Measurements from ENCODE around the gene CPNE5. TPM values are rescaled to one million over a fixed set of nuclear protein-coding genes. Genes with fewer than 3 reads are reported as not detected.

CPNE5 gene
- total RNA-seq, 2 experiments from 2014 or later = 0.19 to 0.28 TPM

DNA sequence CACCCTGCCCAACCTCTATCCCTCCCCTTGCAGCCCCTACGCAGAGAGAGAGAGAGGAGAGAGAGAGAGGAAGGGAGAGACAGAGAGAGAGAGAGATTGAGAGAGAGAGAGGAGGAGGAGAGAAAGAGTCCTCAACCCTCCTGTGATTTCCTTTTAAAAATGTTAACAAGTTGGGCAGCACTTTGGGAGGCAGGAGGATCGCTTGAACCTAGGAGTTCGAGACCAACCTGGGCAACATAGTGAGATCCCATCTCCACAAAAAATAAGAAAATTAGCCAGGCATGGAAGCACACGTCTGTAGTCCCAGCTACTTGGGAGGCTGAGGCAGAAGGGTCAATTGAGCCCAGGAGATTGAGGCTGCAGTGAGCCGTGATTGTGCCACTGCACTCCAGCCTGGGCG, 30.1 kb downstream of the CPNE5 start:
- no peaks in the 10 kb centered on the region for H3K9me3 Mint-ChIP-seq
- Histone ChIP-seq H3K4me3 (ENCODE audit: low read length) (no peak overlapping the region), H3K36me3 (ENCODE audit: insufficient read depth, low read length) (no peaks in the 10 kb centered on the region), H3K9me3 (ENCODE audit: control insufficient read depth in 1 of 2, insufficient read depth in 1 of 2, low read length in 2 of 2) (no peaks in the 10 kb centered on the region), H3K27me3 (ENCODE audit: control insufficient read depth in 1 of 2, insufficient read depth in 2 of 2, low read length in 2 of 2) (no peaks in the 10 kb centered on the region), H3K27ac (ENCODE audit: low read depth in 1 of 2, low read length in 2 of 2) (no peak overlapping the region), H3K4me1 (ENCODE audit: insufficient read depth, low read length) (no peaks in the 10 kb centered on the region)
- CTCF ChIA-PET = no interaction called here
- TF ChIP-seq CTCF (IDR thresholded peaks at IDR 0.05) = no peak
- POLR2A ChIA-PET = no interaction called here
- ATAC-seq (ENCODE audit: poor library complexity) = no peak
- intact Hi-C loops (cut with DNase I, micrococcal nuclease) = no loop called here
- H3K4me3 Mint-ChIP-seq = no peak overlapping the region
- H3K27me3 Mint-ChIP-seq = peaks cover 4% of the 10 kb centered on the region
- no peak overlapping the region for H3K27ac Mint-ChIP-seq
- H3K36me3 Mint-ChIP-seq (ENCODE audit: low read depth) = no peaks in the 10 kb centered on the region
- DNase-seq = no peak
- H3K4me1 Mint-ChIP-seq (ENCODE audit: low read depth) = no peaks in the 10 kb centered on the region

- ATAC-seq (ENCODE audit: poor library complexity) = no peak
- CTCF ChIA-PET = no interaction called here
Observed at GRCh38 chr6:36808634-36809033, 30.6 kb downstream of the CPNE5 start.

DNA sequence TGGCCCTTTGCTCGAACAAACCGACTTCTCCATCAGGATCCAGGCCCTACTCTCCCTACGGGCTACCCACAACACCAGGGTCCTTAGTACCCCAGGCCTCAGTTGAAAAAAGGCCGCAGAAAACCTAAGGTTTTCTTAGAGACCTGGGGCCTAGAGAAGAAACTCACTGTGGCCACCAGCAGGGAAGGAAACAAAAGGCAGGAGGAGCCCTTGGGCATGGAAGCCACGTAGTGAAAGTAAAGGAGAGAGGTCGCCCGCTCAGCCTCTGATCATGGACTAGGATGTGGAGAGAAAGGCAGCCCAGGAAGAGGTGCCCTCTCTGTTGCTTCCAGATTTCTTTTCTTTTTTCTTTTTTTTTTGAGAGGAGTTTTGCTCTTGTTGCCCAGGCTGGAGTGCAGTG, 31.5 kb downstream of the CPNE5 start:
- ChIA-PET POLR2A (no interaction called here), CTCF (no interaction called here)
- no peak overlapping the region for H3K4me3 ChIP-seq (ENCODE audit: low read length)
- no peaks in the 10 kb centered on the region for H3K27me3 ChIP-seq (ENCODE audit: control insufficient read depth in 1 of 2, insufficient read depth in 2 of 2, low read length in 2 of 2)
- H3K27ac Mint-ChIP-seq = no peak overlapping the region
- TF ChIP-seq CTCF (IDR thresholded peaks at IDR 0.05) = no peak
- no peak overlapping the region for H3K4me3 Mint-ChIP-seq
- peaks cover 4% of the 10 kb centered on the region for H3K27me3 Mint-ChIP-seq
- H3K36me3 ChIP-seq (ENCODE audit: insufficient read depth, low read length) = no peaks in the 10 kb centered on the region
- no peaks in the 10 kb centered on the region for H3K9me3 ChIP-seq (ENCODE audit: control insufficient read depth in 1 of 2, insufficient read depth in 1 of 2, low read length in 2 of 2)
- H3K27ac ChIP-seq (ENCODE audit: low read depth in 1 of 2, low read length in 2 of 2) = no peak overlapping the region
- no peak for DNase-seq
- no peaks in the 10 kb centered on the region for H3K4me1 Mint-ChIP-seq (ENCODE audit: low read depth)
- H3K9me3 Mint-ChIP-seq = no peaks in the 10 kb centered on the region
- H3K36me3 Mint-ChIP-seq (ENCODE audit: low read depth) = no peaks in the 10 kb centered on the region
- H3K4me1 ChIP-seq (ENCODE audit: insufficient read depth, low read length) = no peaks in the 10 kb centered on the region
- no peak for ATAC-seq (ENCODE audit: poor library complexity)
- intact Hi-C loops (cut with DNase I, micrococcal nuclease) = no loop called here

More at GRCh38 chr6:36808634-36809033, 30.6 kb downstream of the CPNE5 start:
- DNase-seq = no peak
- Mint-ChIP-seq H3K27ac (no peak overlapping the region), H3K9me3 (no peaks in the 10 kb centered on the region), H3K4me3 (no peak overlapping the region), H3K4me1 (ENCODE audit: low read depth) (no peaks in the 10 kb centered on the region), H3K36me3 (ENCODE audit: low read depth) (no peaks in the 10 kb centered on the region), H3K27me3 (peaks cover 4% of the 10 kb centered on the region)
- H3K4me3 ChIP-seq (ENCODE audit: low read length) = no peak overlapping the region
- H3K9me3 ChIP-seq (ENCODE audit: control insufficient read depth in 1 of 2, insufficient read depth in 1 of 2, low read length in 2 of 2) = no peaks in the 10 kb centered on the region
- H3K4me1 ChIP-seq (ENCODE audit: insufficient read depth, low read length) = no peaks in the 10 kb centered on the region
- H3K36me3 ChIP-seq (ENCODE audit: insufficient read depth, low read length) = no peaks in the 10 kb centered on the region
- intact Hi-C loops (cut with DNase I, micrococcal nuclease) = no loop called here
- TF ChIP-seq CTCF (IDR thresholded peaks at IDR 0.05) = no peak
- POLR2A ChIA-PET = no interaction called here
- H3K27ac ChIP-seq (ENCODE audit: low read depth in 1 of 2, low read length in 2 of 2) = no peak overlapping the region
- no peaks in the 10 kb centered on the region for H3K27me3 ChIP-seq (ENCODE audit: control insufficient read depth in 1 of 2, insufficient read depth in 2 of 2, low read length in 2 of 2)
